Neuronal stem cell (in vitro differentiated cells): ENCODE data around the gene FCER1G.

Experiments
- DNase-seq: peaks from one replicate; pipeline ENCODE4 v3.0.0-alpha.2; 2013; ENCODE audit warnings: low spot score
- H2AFZ ChIP-seq: one replicate; pipeline ENCODE4 v1.6.1; 2013; ENCODE audit warnings: mild to moderate bottlenecking, low read length, inconsistent platforms
- H2AK5ac ChIP-seq: 2 replicates; pipeline ENCODE4 v1.6.1; 2013; ENCODE audit warnings: low read depth, mild to moderate bottlenecking, inconsistent platforms, low read length, moderate library complexity, mixed read lengths
- H2BK120ac ChIP-seq: 2 replicates; pipeline ENCODE4 v1.6.1; 2013; ENCODE audit warnings: low read depth, mild to moderate bottlenecking, inconsistent platforms, low read length, moderate library complexity, mixed read lengths
- H2BK12ac ChIP-seq: one replicate; pipeline ENCODE4 v1.6.1; 2013; ENCODE audit warnings: low read length, inconsistent platforms
- H2BK15ac ChIP-seq: 2 replicates; pipeline ENCODE4 v1.6.1; 2013; ENCODE audit warnings: mild to moderate bottlenecking, low read length, inconsistent platforms, mixed read lengths
- H2BK5ac ChIP-seq: one replicate; pipeline ENCODE4 v1.6.1; 2013; ENCODE audit warnings: inconsistent platforms, mild to moderate bottlenecking, low read length, moderate library complexity
- H3K14ac ChIP-seq: one replicate; pipeline ENCODE4 v1.6.1; 2013; ENCODE audit warnings: low read length, inconsistent platforms
- H3K18ac ChIP-seq: 2 replicates; pipeline ENCODE4 v1.6.1; 2013; ENCODE audit warnings: low read length, inconsistent platforms
- H3K23ac ChIP-seq: 2 replicates; pipeline ENCODE4 v1.6.1; 2013; ENCODE audit warnings: low read depth, mild to moderate bottlenecking, mixed read lengths, low read length, inconsistent platforms; ENCODE audit not compliant: poor library complexity
- H3K27ac ChIP-seq: replicated peaks from 3 replicates; pipeline ENCODE4 v1.5.1; 2013; ENCODE audit warnings: low read length, inconsistent platforms
- H3K27me3 ChIP-seq, 3 experiments: 2 replicates each; pipeline ENCODE4 v1.6.1; 2013; ENCODE audit warnings: low read length in 3 of 3, mild to moderate bottlenecking in 2 of 3, inconsistent platforms in 1 of 3, low read depth in 1 of 3, mixed read lengths in 1 of 3, moderate library complexity in 1 of 3; ENCODE audit not compliant: control insufficient read depth in 3 of 3, insufficient read depth in 3 of 3
- H3K36me3 ChIP-seq, 2 donors: replicated peaks in 1 of 2; 2 replicates each; pipeline ENCODE4 v1.6.1; 2013; ENCODE audit warnings: low read length in 2 of 2; ENCODE audit not compliant: control insufficient read depth in 2 of 2, insufficient read depth in 2 of 2
- H3K4ac ChIP-seq: 2 replicates; pipeline ENCODE4 v1.6.1; 2013; ENCODE audit warnings: inconsistent platforms, mild to moderate bottlenecking, low read length, moderate library complexity
- H3K4me1 ChIP-seq, 2 donors: 1 replicate in 1 of 2; 2 replicates in 1 of 2; pipeline ENCODE4 v1.6.1; 2013; ENCODE audit warnings: low read length in 2 of 2, low read depth in 1 of 2; ENCODE audit not compliant: control insufficient read depth in 2 of 2, insufficient read depth in 1 of 2
- H3K4me2 ChIP-seq: one replicate; pipeline ENCODE4 v1.6.1; 2013; ENCODE audit warnings: mild to moderate bottlenecking, low read length, inconsistent platforms; ENCODE audit not compliant: insufficient read depth, poor library complexity, severe bottlenecking
- H3K4me3 ChIP-seq, 2 donors: 2 replicates each; pipeline ENCODE4 v1.5.1; 2013; ENCODE audit warnings: low read length in 2 of 2, mild to moderate bottlenecking in 2 of 2, inconsistent platforms in 1 of 2, moderate library complexity in 1 of 2
- H3K79me1 ChIP-seq: one replicate; pipeline ENCODE4 v1.6.1; 2013; ENCODE audit warnings: low read depth, mild to moderate bottlenecking, inconsistent platforms, low read length, moderate library complexity
- H3K9ac ChIP-seq: one replicate; pipeline ENCODE4 v1.6.1; 2013; ENCODE audit warnings: mild to moderate bottlenecking, low read depth, low read length, inconsistent platforms; ENCODE audit not compliant: poor library complexity
- H3K9me3 ChIP-seq, 2 donors: replicated peaks in 1 of 2; 2 replicates each; pipeline versions ENCODE3 to v1.6.1; 2013; ENCODE audit warnings: low read length in 2 of 2, mild to moderate bottlenecking in 2 of 2, inconsistent platforms in 1 of 2, low read depth in 1 of 2, mixed read lengths in 1 of 2, moderate library complexity in 1 of 2; ENCODE audit not compliant: control insufficient read depth in 2 of 2, insufficient read depth in 1 of 2
- H4K8ac ChIP-seq: one replicate; pipeline ENCODE4 v1.6.1; 2013; ENCODE audit warnings: low read depth, mild to moderate bottlenecking, inconsistent platforms, low read length, moderate library complexity
- H4K91ac ChIP-seq: one replicate; pipeline ENCODE4 v1.6.1; 2013; ENCODE audit warnings: low read length, low read depth, mild to moderate bottlenecking, inconsistent platforms; ENCODE audit not compliant: poor library complexity
- WGBS, 2 donors: extraction: QIAGEN DNeasy Blood & Tissue Kit; methylation state at CpG; one replicate each; pipeline ENCODE4 v1.1.7; 2013; ENCODE audit warnings: missing lambda C conversion rate in 2 of 2, mixed read lengths in 1 of 2; ENCODE audit not compliant: insufficient read length in 2 of 2, insufficient replicate concordance in 1 of 2; ENCODE audit errors: extremely low coverage in 2 of 2; 5-methylcytosine and 5-hydroxymethylcytosine counted together

FCER1G gene

GRCh38 chr1:161187311-161187710 lies 27.8 kb upstream of the FCER1G start:
- H3K27ac ChIP-seq: no peak overlapping the region
- peak overlapping the region; percentile 6 for H3K4ac ChIP-seq

GRCh38 chr1:161188381-161188780 lies 26.7 kb upstream of the FCER1G start:
- Histone ChIP-seq H3K9ac (no peak overlapping the region), H2AFZ (no peak overlapping the region), H2AK5ac (no peak overlapping the region), H2BK5ac (no peak overlapping the region), H3K27me3 (no peaks in the 10 kb centered on the region), H2BK120ac (no peak overlapping the region), H3K4me3 (no peak overlapping the region), H2BK12ac (no peak overlapping the region), H3K9me3 (no peaks in the 10 kb centered on the region), H4K8ac (no peak overlapping the region), H3K36me3 (peaks cover 0 to 3% of the 10 kb centered on the region in 2 donors), H2BK15ac (no peak overlapping the region), H3K27ac (no peak overlapping the region), H3K18ac (no peak overlapping the region), H3K14ac (no peak overlapping the region), H3K4ac (no peak overlapping the region), H3K4me2 (no peak overlapping the region), H3K23ac (no peak overlapping the region), H3K4me1 (peaks cover 0 to 4% of the 10 kb centered on the region in 2 donors), H4K91ac (no peak overlapping the region), H3K79me1 (no peaks in the 10 kb centered on the region)
- DNase-seq: no peak
- no CpG with 5 or more reads among the region's 6 CpGs for WGBS, 2 donors

More at GRCh38 chr1:161187311-161187710, 27.8 kb upstream of the FCER1G start:
- H3K4me3 ChIP-seq: no peak overlapping the region
- H3K9ac ChIP-seq: no peak overlapping the region
- H3K9me3 ChIP-seq: no peaks in the 10 kb centered on the region
- no peak overlapping the region for H2BK15ac ChIP-seq
- H3K79me1 ChIP-seq: no peaks in the 10 kb centered on the region
- H4K91ac ChIP-seq: no peak overlapping the region
- H3K18ac ChIP-seq: no peak overlapping the region
- H2BK12ac ChIP-seq: no peak overlapping the region
- no peak overlapping the region for H2BK5ac ChIP-seq
- peaks cover 0 to 2% of the 10 kb centered on the region in 2 donors for H3K4me1 ChIP-seq
- no peaks in the 10 kb centered on the region for H3K27me3 ChIP-seq
- H2AK5ac ChIP-seq: no peak overlapping the region
- no peak overlapping the region for H3K23ac ChIP-seq
- WGBS, 2 donors: no CpG with 5 or more reads among the region's 3 CpGs
- H4K8ac ChIP-seq: no peak overlapping the region
- peaks cover 0 to 3% of the 10 kb centered on the region in 2 donors for H3K36me3 ChIP-seq
- no peak overlapping the region for H2AFZ ChIP-seq
- H3K14ac ChIP-seq: no peak overlapping the region
- no peak overlapping the region for H3K4me2 ChIP-seq
- H2BK120ac ChIP-seq: no peak overlapping the region
- no peak for DNase-seq

- Histone ChIP-seq H3K23ac (no peak overlapping the region), H3K27ac (no peak overlapping the region), H2AK5ac (no peak overlapping the region), H3K27me3 (no peaks in the 10 kb centered on the region), H3K36me3 (peaks cover 0 to 3% of the 10 kb centered on the region in 2 donors), H2AFZ (no peak overlapping the region), H4K8ac (no peak overlapping the region), H2BK12ac (no peak overlapping the region), H3K9me3 (no peaks in the 10 kb centered on the region), H2BK5ac (no peak overlapping the region), H4K91ac (no peak overlapping the region), H3K4me3 (no peak overlapping the region), H2BK15ac (no peak overlapping the region), H3K14ac (no peak overlapping the region), H3K4ac (no peak overlapping the region), H3K79me1 (no peaks in the 10 kb centered on the region), H3K18ac (no peak overlapping the region), H2BK120ac (no peak overlapping the region), H3K4me1 (peaks cover 0 to 4% of the 10 kb centered on the region in 2 donors), H3K9ac (no peak overlapping the region), H3K4me2 (no peak overlapping the region)
- no peak for DNase-seq
- no CpG with 5 or more reads among the region's 5 CpGs for WGBS, 2 donors
Measured at GRCh38 chr1:161189036-161189435, 26.1 kb upstream of the FCER1G start.

GRCh38 chr1:161190962-161191521 lies 24.1 kb upstream of the FCER1G start:
- Histone ChIP-seq H3K9ac (peak overlapping the region; percentile 60), H2AK5ac (no peak overlapping the region), H3K36me3 (peaks cover 0 to 3% of the 10 kb centered on the region in 2 donors), H3K9me3 (no peaks in the 10 kb centered on the region), H3K4me2 (no peak overlapping the region), H2BK120ac (no peak overlapping the region), H2AFZ (peak overlapping the region; percentile 74), H2BK5ac (no peak overlapping the region), H3K79me1 (no peaks in the 10 kb centered on the region), H3K4me1 (peaks cover 0 to 4% of the 10 kb centered on the region in 2 donors), H2BK12ac (no peak overlapping the region), H3K4me3 (no peak overlapping the region), H4K8ac (no peak overlapping the region), H2BK15ac (no peak overlapping the region), H3K23ac (no peak overlapping the region), H3K14ac (no peak overlapping the region), H3K4ac (no peak overlapping the region), H3K27ac (no peak overlapping the region), H3K18ac (no peak overlapping the region), H3K27me3 (no peaks in the 10 kb centered on the region), H4K91ac (peak overlapping the region; percentile 3)
- no CpG with 5 or more reads among the region's 22 CpGs for WGBS, 2 donors
- no peak for DNase-seq
